Measurements from ENCODE around the gene BACE2. TPM values are rescaled to one million over a fixed set of nuclear protein-coding genes. Genes with fewer than 3 reads are reported as not detected.

BACE2 gene
- total RNA-seq, 4 donors from 2014 or later: 59.0 to 89.1 (median 68.1) TPM

DNA sequence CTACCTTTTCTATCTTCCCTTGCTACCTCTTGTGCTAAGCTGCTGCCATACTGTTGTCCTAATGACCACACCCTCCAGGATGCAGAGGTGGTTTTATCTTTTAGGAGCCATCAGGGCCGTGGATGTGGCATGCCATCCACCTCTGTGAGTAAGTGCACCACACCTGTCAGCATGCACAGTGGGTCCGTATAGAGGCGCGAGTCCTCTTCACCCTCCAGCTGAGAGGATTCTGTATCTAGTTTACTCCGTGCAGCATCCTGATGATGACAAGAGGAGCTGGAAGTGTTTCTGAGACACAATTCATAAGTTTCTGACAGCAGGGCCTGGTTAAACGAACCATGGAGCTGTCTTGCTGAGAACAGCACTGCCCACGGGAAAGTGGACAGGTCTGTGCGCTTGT is 159.8 kb downstream of the BACE2 start:
- no peak for DNase-seq
- Histone ChIP-seq H3K36me3 (no peaks in the 10 kb centered on the region), H3K27me3 (no peaks in the 10 kb centered on the region), H3K9me3 (no peaks in the 10 kb centered on the region), H3K27ac (no peak overlapping the region), H3K4me3 (replicated peaks in 1 of 3) (no peak overlapping the region), H3K4me1 (no peaks in the 10 kb centered on the region)
- intact Hi-C loops (cut with DNase I): no loop called here
- 87 to 89% methylated on average over 8 of the region's 8 CpGs for WGBS, 2 donors
- TF ChIP-seq, protein P1, sequence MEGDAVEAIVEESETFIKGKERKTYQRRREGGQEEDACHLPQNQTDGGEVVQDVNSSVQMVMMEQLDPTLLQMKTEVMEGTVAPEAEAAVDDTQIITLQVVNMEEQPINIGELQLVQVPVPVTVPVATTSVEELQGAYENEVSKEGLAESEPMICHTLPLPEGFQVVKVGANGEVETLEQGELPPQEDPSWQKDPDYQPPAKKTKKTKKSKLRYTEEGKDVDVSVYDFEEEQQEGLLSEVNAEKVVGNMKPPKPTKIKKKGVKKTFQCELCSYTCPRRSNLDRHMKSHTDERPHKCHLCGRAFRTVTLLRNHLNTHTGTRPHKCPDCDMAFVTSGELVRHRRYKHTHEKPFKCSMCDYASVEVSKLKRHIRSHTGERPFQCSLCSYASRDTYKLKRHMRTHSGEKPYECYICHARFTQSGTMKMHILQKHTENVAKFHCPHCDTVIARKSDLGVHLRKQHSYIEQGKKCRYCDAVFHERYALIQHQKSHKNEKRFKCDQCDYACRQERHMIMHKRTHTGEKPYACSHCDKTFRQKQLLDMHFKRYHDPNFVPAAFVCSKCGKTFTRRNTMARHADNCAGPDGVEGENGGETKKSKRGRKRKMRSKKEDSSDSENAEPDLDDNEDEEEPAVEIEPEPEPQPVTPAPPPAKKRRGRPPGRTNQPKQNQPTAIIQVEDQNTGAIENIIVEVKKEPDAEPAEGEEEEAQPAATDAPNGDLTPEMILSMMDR (IDR thresholded peaks at IDR 0.05): no peak
- TF ChIP-seq POLR2A (IDR thresholded peaks at IDR 0.05): no peak

DNA sequence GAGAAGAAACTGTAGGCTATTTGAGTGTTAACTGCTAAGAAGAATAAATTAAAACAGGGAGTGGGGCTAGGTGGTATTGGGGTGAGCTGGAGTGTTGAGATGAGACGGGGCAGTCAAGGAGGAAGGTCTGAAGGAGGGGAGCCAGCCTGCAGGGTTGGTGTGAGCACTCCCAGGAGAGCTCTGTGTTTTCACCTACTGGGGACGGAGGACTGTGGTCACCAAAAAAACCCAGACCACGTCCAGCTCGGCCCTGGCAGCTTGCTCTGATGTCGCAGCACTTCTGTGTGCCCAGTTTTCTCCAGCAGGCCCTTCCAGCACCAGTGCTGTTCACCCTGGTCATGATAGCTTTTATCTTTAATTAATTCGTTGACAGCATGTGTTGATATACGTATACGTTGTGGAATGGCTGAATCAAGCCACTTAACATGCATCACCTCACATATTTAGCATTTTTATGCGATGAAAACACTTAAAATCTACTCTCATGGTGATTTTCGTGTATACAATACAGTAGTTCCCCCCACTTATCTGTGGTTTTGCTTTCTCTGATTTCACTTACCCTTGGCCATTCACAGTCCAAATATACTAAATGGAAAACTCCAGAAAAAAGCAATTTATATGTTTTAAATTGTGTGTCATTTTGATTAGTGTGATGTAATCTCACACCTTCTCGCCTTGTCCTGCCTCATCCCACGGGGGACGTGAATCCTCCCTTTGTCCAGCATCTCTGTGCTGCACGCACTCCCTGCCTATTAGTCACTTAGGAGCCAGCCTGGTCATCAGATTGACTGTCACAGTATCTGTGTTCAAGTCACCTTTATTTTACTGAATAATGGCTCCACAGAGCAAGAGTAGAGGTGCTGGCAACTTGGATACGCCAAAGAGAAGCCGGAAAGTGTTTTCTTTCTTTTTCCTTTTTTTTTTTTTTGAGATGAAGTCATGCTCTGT is 161.0 kb downstream of the BACE2 start:
- Histone ChIP-seq H3K27ac (no peak overlapping the region), H3K9me3 (no peaks in the 10 kb centered on the region), H3K4me3 (replicated peaks in 1 of 3) (no peak overlapping the region), H3K27me3 (no peaks in the 10 kb centered on the region), H3K36me3 (no peaks in the 10 kb centered on the region), H3K4me1 (no peaks in the 10 kb centered on the region)
- DNase-seq: no peak
- no peak for TF ChIP-seq POLR2A (IDR thresholded peaks at IDR 0.05)
- TF ChIP-seq, protein P1 (IDR thresholded peaks at IDR 0.05): no peak
- intact Hi-C loops (cut with DNase I): no loop called here
- 87 to 89% methylated on average over 16 of the region's 16 CpGs for WGBS, 2 donors

Small RNA genes within 50 kb of the gene (microRNA-seq; reads per million reads assigned to microRNA genes)
- not detected for gene MIR3197

Small RNA genes within 50 kb of the gene (small RNA-seq; reads per million reads assigned to genes)
- 0.28 reads per million for gene MIR3197

Other genes starting within 250 kb of the BACE2 start
- 1 to 10 TPM; 2.4 to 9.9 (median 5.1) TPM for gene FAM3B, start 148.6 kb downstream of the BACE2 start, total RNA-seq
- 10 to 100 TPM in 1 of 4 donors, 1 to 10 TPM in 3; 3.0 to 19.8 (median 7.1) TPM for gene MX2, start 193.9 kb downstream of the BACE2 start, total RNA-seq

Measured in thyroid gland (tissue), 4 donors.